ENCODE results near the gene TPH2. TPM values are rescaled to one million over a fixed set of nuclear protein-coding genes. Genes with fewer than 3 reads are reported as not detected.

Gene TPH2
- total RNA-seq, 1 experiment from 2014 or later, result 0.83 TPM

DNA sequence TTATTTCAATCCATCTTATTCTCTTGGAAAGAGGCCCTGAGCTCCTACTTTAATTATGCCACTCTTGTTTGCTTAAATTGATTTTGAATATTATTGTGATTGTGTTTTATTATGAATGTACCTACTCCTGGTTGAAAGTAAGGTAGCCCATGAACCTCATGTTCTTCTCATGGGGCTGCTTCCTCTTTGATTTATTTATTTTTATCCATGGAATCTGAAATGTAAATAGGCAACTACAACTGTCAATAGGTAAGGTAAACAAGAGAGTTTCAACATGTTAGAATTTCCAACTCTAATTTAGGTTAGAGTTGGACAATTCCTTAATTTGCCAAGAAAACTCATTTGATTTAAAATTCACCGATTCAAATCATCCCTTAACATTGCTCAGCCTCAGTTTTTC is 16.2 kb downstream of the TPH2 start:
- peaks cover 3% of the 10 kb centered on the region for H3K27me3 Mint-ChIP-seq (ENCODE audit: low read depth)
- peaks cover 70% of the 10 kb centered on the region for H3K4me1 Mint-ChIP-seq
- TF ChIP-seq SMAD3 (CRISPR knock-in tag; IDR thresholded peaks at IDR 0.05; ENCODE audit: borderline replicate concordance) (no peak), KAT7 (CRISPR knock-in tag; IDR thresholded peaks at IDR 0.05; ENCODE audit: borderline replicate concordance) (no peak), ZNF138 (CRISPR knock-in tag; conservative IDR thresholded peaks at IDR 0.05) (no peak), FOXK1 (CRISPR knock-in tag; IDR thresholded peaks at IDR 0.05) (no peak), ZNF317 (CRISPR knock-in tag; IDR thresholded peaks at IDR 0.05; ENCODE audit: borderline replicate concordance, low read depth) (no peak), FOXJ3 (CRISPR knock-in tag; IDR thresholded peaks at IDR 0.05; ENCODE audit: borderline replicate concordance) (no peak), MXD4 (CRISPR knock-in tag; IDR thresholded peaks at IDR 0.05; ENCODE audit: borderline replicate concordance) (no peak), STAT6 (CRISPR knock-in tag; conservative IDR thresholded peaks at IDR 0.05; ENCODE audit: low read depth) (no peak), ZNF219 (CRISPR knock-in tag; IDR thresholded peaks at IDR 0.05; ENCODE audit: borderline replicate concordance) (no peak), ZNF396 (CRISPR knock-in tag; IDR thresholded peaks at IDR 0.05; ENCODE audit: borderline replicate concordance) (no peak), NFE2L1 (CRISPR knock-in tag; IDR thresholded peaks at IDR 0.05) (no peak), ATF6 (CRISPR knock-in tag; IDR thresholded peaks at IDR 0.05) (no peak), JAZF1 (CRISPR knock-in tag; IDR thresholded peaks at IDR 0.05) (no peak), ZBTB21 (CRISPR knock-in tag; IDR thresholded peaks at IDR 0.05; ENCODE audit: borderline replicate concordance) (no peak), GRHL2 (CRISPR knock-in tag; IDR thresholded peaks at IDR 0.05; ENCODE audit: insufficient replicate concordance, severe bottlenecking) (no peak), USF1 (CRISPR knock-in tag; IDR thresholded peaks at IDR 0.05) (no peak)
- TF ChIP-seq, protein P1, sequence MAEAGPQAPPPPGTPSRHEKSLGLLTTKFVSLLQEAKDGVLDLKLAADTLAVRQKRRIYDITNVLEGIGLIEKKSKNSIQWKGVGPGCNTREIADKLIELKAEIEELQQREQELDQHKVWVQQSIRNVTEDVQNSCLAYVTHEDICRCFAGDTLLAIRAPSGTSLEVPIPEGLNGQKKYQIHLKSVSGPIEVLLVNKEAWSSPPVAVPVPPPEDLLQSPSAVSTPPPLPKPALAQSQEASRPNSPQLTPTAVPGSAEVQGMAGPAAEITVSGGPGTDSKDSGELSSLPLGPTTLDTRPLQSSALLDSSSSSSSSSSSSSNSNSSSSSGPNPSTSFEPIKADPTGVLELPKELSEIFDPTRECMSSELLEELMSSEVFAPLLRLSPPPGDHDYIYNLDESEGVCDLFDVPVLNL (CRISPR knock-in tag; IDR thresholded peaks at IDR 0.05; ENCODE audit: borderline replicate concordance, low read depth), result no peak
- no peak overlapping the region for H3K4me3 Mint-ChIP-seq
- ATAC-seq (no peak), DNase-seq (ENCODE audit: low spot score) (no peak)
- no peak overlapping the region for H3K27ac Mint-ChIP-seq
- no peaks in the 10 kb centered on the region for H3K36me3 Mint-ChIP-seq
- no peaks in the 10 kb centered on the region for H3K9me3 Mint-ChIP-seq
- POLR2A ChIA-PET, result no interaction called here
- CTCF ChIA-PET, result no interaction called here

- Mint-ChIP-seq H3K9me3 (no peaks in the 10 kb centered on the region), H3K27me3 (ENCODE audit: low read depth) (peaks cover 3% of the 10 kb centered on the region), H3K36me3 (no peaks in the 10 kb centered on the region), H3K4me1 (peaks cover 70% of the 10 kb centered on the region), H3K27ac (no peak overlapping the region), H3K4me3 (no peak overlapping the region)
- ATAC-seq, result no peak
- ChIA-PET CTCF (no interaction called here), POLR2A (no interaction called here)
- no peak for DNase-seq (ENCODE audit: low spot score)
- no peak for TF ChIP-seq E2F1 (CRISPR knock-in tag; IDR thresholded peaks at IDR 0.05)
- TF ChIP-seq NFATC4 (CRISPR knock-in tag; IDR thresholded peaks at IDR 0.05), result no peak
- no peak for TF ChIP-seq ZNF121 (CRISPR knock-in tag; IDR thresholded peaks at IDR 0.05)
- no peak for TF ChIP-seq GTF2I (CRISPR knock-in tag; conservative IDR thresholded peaks at IDR 0.05)
- TF ChIP-seq NFE2L1 (CRISPR knock-in tag; IDR thresholded peaks at IDR 0.05), result no peak
- TF ChIP-seq, protein P2, sequence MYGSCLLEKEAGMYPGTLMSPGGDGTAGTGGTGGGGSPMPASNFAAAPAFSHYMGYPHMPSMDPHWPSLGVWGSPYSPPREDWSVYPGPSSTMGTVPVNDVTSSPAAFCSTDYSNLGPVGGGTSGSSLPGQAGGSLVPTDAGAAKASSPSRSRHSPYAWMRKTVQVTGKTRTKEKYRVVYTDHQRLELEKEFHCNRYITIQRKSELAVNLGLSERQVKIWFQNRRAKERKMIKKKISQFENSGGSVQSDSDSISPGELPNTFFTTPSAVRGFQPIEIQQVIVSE (CRISPR knock-in tag; IDR thresholded peaks at IDR 0.05; ENCODE audit: borderline replicate concordance), result no peak
- TF ChIP-seq, protein P3, sequence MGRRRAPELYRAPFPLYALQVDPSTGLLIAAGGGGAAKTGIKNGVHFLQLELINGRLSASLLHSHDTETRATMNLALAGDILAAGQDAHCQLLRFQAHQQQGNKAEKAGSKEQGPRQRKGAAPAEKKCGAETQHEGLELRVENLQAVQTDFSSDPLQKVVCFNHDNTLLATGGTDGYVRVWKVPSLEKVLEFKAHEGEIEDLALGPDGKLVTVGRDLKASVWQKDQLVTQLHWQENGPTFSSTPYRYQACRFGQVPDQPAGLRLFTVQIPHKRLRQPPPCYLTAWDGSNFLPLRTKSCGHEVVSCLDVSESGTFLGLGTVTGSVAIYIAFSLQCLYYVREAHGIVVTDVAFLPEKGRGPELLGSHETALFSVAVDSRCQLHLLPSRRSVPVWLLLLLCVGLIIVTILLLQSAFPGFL (CRISPR knock-in tag; IDR thresholded peaks at IDR 0.05; ENCODE audit: borderline replicate concordance), result no peak
- TF ChIP-seq ZBTB43 (CRISPR knock-in tag; IDR thresholded peaks at IDR 0.05), result no peak
- no peak for TF ChIP-seq CBFB (CRISPR knock-in tag; IDR thresholded peaks at IDR 0.05; ENCODE audit: low read depth)
- no peak for TF ChIP-seq HMGA2 (CRISPR knock-in tag; IDR thresholded peaks at IDR 0.05)
These were observed 17.3 kb downstream of the TPH2 start for GRCh38 chr12:71955970-71956369.

All from WTC11 (cell line).